HG03565 (cell line): ENCODE results near the gene E2F8.

Experiments
- ATAC-seq: cut with Tn5 transposase; IDR thresholded peaks from one replicate; pipeline ENCODE4 v1.9.1; 2021; ENCODE audit warnings: mild to moderate bottlenecking, moderate library complexity; ENCODE audit not compliant: unreplicated experiment

Gene E2F8

GRCh38 chr11:19225581-19225980, 15.2 kb downstream of the E2F8 start:
- no peak for ATAC-seq

- no peak for ATAC-seq
These were observed 15.6 kb downstream of the E2F8 start for GRCh38 chr11:19225123-19225522.

DNA sequence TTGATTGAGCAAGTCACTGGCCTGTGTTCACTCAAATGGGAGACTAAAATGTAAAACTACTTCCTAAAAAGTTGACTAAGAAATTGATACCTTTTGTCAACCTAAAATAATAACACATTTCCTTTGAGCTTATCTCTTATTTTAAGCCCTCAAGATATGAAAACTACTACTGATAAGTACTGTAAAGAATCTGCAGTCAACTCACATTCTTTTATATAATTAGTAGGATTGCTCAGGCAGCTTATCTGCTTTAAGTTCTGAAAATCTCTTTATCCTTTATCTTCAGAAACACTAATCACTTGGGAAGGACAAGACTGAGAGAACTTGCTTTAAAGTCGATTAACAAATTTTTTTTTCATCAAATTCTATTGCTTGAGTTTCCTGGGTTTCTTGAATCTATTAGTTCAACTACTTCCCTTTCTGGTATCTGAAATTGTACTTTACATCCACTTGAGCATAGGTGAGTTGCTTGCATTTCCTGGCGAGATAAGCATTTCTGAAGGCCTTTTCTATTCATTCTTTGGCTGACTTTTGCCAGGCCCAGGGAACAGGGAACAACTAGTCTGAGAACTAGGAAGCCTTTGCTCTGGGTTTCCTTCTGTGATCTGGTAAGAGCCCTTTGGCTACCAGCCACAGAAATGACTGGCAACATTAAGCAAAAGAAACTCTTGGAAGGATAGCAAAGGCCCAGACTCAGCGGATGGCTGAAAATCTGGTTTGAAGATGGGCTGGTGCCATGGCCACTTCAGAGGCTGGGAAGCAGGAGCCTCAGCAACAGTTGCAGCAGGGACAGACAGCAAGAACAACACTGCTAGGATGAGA, 19.6 kb downstream of the E2F8 start:
- no peak for ATAC-seq

DNA sequence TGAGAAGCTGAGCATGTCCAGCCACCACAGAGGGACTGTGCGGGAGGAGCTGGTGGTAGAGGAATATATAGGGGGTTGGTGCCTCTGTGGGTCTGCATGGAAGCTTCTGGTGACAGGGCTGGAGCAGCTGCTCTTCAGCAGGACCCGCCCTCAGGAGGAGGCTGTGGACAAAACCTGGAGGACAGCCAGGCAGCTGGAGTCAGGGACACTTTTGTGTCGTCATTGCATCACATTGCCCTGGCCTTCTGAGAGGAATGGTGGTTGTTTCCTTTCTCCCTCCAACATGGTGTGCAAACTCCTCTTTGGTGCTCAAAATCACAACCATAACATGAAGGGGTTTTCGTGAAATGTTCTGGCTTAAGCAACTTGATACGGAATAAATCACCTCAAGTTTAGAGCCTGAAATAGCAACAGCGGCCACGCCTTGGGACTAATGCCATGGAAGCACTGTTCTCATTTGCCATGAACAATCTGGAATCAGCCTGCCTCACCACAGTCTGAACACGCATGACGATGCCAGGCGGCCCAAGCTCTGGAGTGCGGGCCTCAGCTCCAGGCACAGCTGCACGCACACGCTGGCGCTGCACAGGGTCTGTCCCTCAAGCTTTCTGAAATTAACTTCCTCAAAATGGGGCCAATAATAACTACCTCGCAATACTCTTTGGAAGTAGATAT, 21.8 kb downstream of the E2F8 start:
- no peak for ATAC-seq

- ATAC-seq = no peak
These were observed 22.5 kb downstream of the E2F8 start for GRCh38 chr11:19218216-19218615.

DNA sequence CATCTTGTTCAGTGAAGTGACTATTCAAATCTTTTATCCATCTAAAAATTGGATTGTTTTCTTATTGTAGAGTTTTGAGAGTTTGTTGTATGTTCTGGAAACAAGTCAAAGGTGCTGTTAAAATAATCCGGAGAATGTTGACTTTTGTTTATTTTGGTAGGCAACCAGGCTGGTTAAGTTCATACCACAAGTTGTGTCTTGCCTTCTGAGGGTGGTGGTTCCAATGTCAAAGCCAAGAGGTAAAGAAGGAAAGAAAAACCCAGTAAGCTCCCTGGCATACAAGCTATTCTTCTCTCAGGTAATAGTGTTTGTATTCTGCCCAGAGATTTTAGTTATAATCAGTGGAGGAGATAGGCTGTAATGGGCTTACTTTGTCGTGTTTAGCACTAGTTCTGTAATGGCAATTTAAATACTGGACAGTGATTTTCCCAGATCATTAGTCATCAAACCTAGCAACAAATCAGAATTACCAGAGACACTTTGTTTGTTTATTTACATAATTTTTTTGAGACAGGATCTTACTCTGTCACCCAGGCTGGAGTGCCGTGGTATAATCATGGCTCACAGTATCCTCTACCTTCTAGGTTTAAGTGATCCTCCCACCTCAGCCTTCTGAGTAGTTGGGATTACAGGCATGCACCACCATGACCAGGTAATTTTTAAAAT, 23.9 kb downstream of the E2F8 start:
- ATAC-seq = no peak

GRCh38 chr11:19216021-19216420, 24.7 kb downstream of the E2F8 start:
- no peak for ATAC-seq

DNA sequence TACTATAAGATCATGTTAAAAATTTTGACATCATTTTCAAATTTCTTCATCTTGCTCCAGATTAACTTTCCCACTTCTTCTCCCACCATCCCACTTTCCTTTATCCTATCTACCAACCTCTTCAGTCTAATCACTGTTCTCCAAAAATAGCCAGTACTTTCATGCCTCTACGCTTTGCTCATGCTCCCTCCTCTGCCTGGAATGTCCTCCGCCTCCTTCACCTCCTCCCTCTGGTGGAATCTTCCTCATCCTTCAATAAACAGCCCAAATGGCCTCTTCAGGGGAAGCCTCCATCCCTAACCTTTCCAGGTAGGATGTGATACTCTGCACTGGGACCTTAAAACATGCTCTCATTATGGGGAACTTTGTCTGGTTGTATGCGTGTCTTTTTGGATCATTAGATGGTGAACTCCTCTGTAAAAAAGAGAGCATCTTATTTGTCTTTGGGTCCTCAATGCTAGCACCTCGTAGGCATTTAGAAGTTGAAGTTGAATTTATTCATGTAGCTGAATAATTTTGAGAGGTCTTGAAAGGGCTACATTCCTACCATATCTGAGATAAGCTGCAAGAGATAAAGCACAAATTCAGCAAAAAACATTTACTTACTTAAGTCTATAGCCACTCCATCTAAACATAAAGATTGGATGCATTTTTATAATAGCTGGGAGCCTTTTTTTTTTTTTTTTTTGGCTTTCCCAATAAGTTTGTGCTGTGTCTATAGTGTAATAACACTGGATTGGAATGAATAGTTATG, 31.0 kb downstream of the E2F8 start:
- ATAC-seq = no peak

DNA sequence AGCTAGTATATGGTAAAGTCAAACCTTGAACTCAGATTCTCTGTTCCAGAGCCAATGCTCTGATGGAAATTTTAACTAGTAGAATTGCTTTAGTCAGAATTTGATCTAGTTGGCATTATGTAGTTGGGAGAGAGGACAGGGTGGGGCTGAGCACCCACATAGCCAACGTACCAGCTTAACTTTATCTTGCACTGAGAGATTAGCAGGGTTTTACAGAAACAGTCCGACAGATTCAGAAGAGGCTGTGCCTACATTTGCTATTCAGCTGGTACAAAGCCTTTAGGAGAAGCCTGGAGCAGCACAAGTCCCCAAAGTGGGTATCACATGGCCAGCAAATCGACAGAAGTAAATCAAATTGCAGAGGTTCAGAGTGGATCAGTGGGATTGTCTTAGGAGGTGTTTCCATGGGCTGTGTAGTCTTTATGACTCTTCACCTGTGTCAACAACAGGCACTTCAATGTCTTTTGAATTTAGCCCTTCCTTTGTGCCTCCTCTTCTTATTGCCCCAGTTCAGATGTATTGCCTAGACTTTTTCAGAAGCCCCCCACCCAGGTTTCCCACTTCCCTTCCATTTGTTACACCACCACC, 31.7 kb downstream of the E2F8 start:
- ATAC-seq = no peak

GRCh38 chr11:19208181-19208580, 32.6 kb downstream of the E2F8 start:
- no peak for ATAC-seq

DNA sequence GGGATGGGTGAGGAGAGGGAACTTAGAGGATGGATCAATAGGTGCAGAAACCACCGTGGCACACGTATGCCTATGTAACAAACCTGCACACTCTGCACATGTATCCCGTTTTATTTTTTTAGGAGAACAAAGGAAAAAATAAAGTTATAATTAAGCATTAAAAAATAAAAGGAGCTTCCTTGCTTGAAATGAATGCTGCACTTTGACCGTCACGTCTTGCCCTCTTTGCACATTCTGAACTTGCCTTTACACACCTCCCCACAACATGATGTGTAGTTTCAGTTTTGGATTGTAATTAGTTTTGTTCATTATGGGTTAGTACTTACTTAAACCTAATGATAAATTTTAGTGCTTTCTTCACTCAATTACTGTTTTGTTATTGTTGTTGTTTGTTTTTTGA, 35.9 kb downstream of the E2F8 start:
- ATAC-seq = no peak

- no peak for ATAC-seq
These were observed 38.8 kb downstream of the E2F8 start, which contains the start of gene CSRP3 for GRCh38 chr11:19201737-19202605. Gene CSRP3, minus strand, starts transcription at chr11:19201983. Its CDS starts 9,535 bp downstream, at chr11:19192448.

DNA sequence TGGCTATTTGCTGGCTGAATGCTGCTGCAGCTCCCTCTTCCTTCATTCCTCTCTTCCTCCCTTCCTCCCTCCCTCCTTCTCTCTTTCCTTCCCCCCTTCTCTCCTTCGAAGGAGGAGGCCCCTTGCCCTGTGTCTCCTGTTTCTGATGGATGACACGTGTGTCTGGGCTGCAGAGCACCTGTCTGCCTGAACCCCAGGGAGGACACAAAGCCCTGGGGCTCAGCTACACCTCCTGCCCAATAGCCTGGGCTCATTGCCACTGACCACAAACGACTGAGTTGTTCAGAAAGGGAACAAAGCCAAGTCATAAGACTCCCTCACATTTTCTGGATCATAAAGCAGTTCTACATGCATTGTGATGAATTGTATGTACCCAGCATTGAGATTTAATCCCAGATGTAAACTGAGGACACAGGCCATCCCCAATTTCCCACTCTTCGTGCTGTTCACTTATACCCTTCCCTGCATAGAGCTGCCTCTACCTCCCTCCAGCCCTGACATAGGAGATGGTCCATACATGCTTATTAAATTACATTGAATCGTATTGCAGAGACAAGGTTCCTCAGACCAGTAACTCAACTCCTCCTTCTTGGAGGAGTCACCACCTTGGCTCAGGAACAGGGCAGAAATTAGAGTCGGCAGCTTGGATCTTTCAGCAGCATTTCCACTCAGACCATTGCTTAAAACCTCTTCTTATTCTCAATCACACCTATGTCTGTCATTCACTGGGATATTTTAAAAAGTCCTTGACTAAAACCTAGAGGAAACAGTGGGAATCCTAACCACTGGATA, 40.1 kb downstream of the E2F8 start:
- ATAC-seq = no peak

GRCh38 chr11:19199771-19200170, 41.0 kb downstream of the E2F8 start:
- no peak for ATAC-seq

- no peak for ATAC-seq
These were observed 41.7 kb downstream of the E2F8 start for GRCh38 chr11:19199048-19199447.

DNA sequence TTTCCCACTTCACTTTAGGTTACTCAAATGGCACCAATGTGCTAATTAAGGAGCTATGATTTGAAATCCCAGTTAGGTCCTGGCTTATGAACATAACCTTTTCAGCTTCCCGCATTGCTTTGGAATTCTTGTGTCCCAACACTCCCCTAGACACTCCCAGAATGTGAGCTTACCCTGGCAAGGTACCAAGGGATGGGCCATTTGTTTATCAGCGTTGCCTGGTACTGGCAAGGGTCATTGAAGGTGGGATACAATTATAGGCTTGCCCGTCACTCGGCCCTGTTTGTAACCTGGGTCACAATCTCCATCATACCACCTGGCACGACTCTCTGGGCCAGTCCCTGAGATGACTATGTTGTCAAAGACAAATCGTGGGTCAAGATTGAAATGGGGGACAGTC, 44.3 kb downstream of the E2F8 start:
- ATAC-seq = no peak

DNA sequence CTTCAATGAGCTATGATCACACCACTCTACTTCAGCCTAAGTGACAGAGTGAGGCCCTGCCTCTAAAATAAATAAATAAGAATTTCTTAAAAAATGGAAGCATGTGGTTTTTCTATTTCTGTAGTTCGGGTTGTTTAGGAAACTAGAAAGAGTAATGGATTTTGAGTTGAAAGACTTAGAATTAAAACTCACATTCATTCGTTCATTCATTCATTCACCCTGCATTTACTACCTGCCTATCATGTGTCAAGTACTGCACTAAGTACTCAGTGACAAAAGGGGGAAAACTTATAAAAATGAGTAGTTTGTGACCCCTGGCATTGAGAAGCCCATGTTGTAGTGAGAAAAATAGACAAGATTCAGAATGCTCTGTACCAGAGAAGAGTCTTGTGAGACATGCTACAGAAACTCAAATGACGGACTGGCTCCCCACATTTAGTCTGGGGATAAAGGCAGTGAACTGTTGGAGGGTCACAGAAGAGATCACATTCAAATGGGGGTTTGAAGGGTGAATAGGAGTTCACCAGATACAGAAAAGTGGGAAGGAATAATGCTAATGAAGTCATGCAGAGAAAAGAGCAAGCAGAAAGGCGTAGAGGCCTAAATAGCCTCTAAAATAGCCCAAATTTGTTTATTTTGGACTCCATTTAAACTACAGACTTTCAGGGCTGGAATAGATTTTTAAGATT, 46.0 kb downstream of the E2F8 start:
- no peak for ATAC-seq

GRCh38 chr11:19193916-19194315, 46.8 kb downstream of the E2F8 start:
- ATAC-seq = no peak
